ENCODE measurements around the gene PIWIL4. TPM values are rescaled to one million over a fixed set of nuclear protein-coding genes. Genes with fewer than 3 reads are reported as not detected.

PIWIL4 gene
- total RNA-seq, 2 experiments from 2014 or later: 0.16 to 0.21 TPM

GRCh38 chr11:94669023-94669422 lies 101.9 kb downstream of the PIWIL4 start:
- no peaks in the 10 kb centered on the region for H3K9me3 Mint-ChIP-seq
- H3K4me1 Mint-ChIP-seq: no peaks in the 10 kb centered on the region
- no peaks in the 10 kb centered on the region for H3K27me3 Mint-ChIP-seq
- no peak overlapping the region for H3K27ac Mint-ChIP-seq
- no peak overlapping the region for H3K4me3 Mint-ChIP-seq
- DNase-seq: no peak
- H3K36me3 Mint-ChIP-seq: no peaks in the 10 kb centered on the region

Other genes starting within 250 kb of the PIWIL4 start
- under 1 TPM in 1 of 2 experiments, not detected in 1; 0.06 TPM for gene GPR83, start 165.9 kb upstream of the PIWIL4 start, total RNA-seq
- 10 to 100 TPM; 41.4 to 41.6 TPM for gene MRE11, start 73.5 kb upstream of the PIWIL4 start, total RNA-seq
- gene ANKRD49, start 73.4 kb upstream of the PIWIL4 start, total RNA-seq: 10 to 100 TPM; 19.8 to 20.9 TPM
- gene C11orf97, start 54.9 kb upstream of the PIWIL4 start, total RNA-seq: not detected
- 1 to 10 TPM; 5.9 to 6.2 TPM for gene FUT4, start 23.4 kb upstream of the PIWIL4 start, total RNA-seq
- 1 to 10 TPM; 1.0 to 1.3 TPM for gene AMOTL1, start 201.0 kb downstream of the PIWIL4 start, total RNA-seq